Activated naive CD4-positive, alpha-beta T cell (primary cell): ENCODE data around the gene LAMA5.

ENCODE experiments used
- DNase-seq, 4 experiments: peaks; one replicate each; lab custom pipeline; 2025; lab: John Stamatoyannopoulos, UW

Gene LAMA5

DNA sequence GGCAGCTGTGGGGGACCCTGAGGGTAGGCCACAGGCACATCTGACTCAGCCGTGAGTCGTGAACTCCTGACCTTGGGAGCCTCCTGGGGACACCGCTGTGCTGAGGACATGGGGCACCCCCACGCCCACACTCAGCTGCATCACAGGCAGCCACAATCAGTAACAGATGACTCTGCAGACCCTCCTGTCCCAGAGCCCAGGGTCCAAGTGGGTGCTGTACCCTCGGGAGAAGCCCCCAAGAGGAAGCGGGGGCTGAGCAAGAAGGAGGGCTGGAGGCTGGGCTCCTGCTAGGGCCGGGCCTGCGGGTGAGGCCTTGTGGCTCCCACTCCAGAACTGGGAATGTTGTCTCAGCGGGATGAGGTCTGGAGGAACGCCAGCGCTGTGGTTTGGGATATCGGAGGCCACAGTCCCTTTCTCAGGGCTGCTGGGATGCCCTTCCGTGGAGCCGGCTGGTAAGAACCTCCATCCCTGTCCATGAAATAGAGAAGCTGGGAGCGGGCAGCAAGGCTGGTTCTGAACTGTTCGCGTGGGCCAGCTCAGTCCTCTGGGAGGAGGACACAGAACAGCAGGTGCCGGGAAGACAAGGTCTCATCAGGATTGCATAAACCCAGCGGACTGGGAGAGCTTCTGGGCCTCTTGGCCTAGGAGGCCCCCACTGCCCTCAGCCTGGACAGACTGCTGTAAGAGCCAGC is 3.1 kb upstream of the LAMA5 start:
- no peak for DNase-seq

DNA sequence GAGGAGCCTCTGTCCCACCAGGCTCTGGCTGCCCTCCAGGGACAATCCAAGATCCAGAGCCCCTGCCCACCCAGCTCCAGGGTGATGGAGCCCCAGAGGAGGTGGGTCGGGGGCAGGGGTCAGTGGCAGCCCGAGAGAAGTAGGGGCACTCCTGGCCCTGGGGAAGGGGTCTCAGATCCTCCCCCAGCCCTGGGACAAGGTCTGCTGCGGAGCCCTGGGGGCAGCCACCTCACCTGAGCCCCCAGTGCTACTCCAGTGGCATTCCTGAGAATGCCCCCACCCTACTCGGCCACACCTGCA is 2.7 kb upstream of the LAMA5 start:
- no peak for DNase-seq

DNA sequence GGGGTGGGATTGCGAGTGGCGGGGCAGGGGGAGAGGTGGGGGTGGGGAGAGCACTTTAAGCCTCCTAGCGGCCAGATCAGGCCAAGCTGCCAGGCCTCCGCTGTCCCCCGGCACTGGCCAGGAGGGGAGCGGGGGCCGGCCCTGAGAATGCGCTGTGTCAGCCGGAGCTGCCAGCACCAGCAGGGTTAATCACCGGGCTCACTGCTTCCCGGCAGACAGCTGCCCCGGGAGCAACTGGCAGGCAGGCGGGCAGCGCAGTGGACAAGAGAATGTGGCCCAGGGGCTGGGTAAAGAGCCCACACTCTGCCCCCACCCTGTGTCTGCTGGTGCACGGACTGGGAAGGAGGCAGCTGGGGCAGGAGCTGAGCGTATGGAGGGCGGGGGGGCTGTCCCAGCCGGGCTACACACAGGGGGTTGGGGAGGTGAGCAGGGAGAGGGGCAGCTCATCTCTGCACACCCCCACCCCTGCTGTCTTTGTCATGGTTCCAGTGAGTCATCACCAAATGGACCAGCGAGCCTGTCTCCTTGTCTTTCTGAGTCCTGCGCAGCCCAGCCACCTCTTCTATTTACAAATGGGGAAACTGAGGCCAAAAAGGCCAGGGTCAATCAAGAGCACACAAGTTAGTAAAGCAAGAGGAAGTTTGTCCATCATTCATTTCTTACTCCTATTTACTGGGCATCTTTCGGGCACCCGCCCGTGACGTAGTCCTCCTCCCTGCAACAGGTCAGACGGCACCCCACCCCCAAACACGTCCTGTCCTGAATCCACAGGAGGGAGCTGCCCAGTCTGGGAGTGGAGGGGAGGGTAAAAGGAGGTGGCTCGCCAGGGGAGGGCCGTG is 2.1 kb upstream of the LAMA5 start:
- DNase-seq: no peak

DNA sequence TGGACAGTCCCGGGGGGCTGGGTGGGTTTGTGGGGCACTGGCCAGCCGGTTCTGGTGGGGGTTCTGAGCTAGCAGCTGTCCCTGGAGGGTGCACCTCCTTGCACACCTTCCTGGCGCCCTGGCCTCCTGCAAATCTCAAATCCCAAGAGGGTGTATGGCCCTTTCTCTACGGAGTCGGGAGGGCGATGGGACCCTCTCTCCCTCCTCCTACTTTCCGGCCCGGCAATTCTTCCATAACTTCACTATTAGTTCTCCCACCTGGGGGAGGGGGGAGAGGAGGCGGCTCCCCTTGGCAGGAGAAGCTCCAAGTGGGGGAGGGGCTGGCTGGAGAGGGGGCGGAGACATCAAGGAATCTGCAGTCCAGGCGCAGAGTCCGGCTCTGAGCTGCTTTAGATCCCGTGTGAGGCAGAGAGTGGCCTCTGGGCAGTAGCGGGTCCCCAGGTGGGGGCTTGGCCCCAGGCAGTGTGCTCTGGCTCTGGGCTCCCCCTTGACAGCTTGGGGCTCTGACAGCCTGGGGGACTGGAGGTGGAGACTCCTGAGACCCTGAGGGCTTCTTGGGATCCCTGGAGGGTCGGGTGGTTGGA is 1.4 kb upstream of the LAMA5 start:
- DNase-seq: no peak

DNA sequence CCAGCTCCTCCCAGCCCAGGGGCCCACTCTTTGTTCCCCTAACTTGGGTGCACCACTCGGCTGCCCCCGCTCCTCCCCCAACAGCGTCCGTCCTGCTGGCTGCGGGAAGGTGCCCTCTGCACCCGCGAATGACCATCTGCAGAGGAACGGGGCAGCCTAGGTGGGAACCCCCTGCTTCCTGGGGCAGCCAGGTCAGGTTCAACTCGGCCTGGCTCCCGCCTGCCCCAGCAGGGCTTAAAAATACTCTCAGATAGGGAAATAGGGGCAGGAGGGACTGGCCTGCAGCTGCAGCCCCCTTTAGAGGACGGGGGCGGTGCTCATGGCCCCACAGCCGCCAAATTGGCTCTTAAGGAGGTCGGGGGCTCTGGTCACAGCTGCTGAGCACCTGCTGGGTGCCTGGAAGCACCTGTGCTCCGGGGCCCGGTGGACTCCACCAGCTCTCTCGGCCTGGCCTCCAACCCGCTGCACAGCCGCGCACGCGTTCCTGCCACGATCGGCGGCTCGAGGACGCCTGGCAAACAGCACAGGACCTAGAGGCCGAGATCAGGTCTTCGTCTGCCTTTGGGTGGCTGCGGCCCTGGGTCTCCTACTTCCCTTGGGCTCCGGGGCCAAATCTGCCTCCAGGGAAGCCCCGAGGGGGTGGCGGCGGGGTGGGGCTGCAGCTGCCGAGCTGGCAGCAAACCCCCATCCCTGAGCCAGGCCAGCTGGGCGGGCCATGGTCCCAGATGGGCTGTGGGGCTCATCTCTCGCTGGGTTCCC is 700 bp upstream of the LAMA5 start:
- peak in 1 of 4 experiments; percentile 15 for DNase-seq

DNA sequence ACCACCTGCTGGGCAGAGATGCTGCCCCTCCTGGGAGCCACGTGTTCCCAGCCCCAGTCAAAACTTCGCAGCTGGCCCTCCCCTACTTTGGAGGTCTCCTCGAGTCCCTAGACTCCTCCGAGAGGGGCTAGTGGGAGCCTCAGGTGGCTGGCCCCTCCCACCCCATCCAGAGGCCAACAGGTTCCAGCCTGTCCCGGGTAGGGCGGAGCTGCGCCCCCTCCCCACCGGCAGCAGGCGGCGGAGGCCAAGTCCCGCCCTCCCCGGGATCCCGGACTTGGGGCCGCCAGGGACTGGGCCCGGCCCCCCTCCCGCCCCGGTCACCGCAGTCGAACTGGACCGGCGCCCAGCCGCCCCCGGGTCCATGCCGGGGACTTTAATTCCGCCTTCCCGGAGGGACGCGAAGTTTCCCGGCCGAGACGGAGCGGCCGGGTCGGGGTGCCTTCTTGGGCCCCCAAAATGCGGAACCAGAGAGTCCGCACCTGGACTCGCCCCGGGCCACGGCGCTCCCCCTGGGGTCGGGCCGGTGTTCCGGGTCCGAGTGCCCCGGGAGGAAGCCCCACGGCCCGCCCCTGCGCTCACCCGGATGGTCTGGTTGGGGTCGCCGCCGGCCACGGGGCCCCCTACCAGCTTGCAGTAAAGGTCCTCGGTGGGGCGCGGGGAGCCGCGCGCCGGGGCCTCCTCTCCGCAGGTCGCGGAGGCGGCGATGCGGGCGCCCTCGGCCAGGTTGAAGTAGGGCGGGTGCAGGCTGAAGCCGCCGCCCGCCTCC is 559 bp downstream of the LAMA5 start:
- no peak for DNase-seq

DNA sequence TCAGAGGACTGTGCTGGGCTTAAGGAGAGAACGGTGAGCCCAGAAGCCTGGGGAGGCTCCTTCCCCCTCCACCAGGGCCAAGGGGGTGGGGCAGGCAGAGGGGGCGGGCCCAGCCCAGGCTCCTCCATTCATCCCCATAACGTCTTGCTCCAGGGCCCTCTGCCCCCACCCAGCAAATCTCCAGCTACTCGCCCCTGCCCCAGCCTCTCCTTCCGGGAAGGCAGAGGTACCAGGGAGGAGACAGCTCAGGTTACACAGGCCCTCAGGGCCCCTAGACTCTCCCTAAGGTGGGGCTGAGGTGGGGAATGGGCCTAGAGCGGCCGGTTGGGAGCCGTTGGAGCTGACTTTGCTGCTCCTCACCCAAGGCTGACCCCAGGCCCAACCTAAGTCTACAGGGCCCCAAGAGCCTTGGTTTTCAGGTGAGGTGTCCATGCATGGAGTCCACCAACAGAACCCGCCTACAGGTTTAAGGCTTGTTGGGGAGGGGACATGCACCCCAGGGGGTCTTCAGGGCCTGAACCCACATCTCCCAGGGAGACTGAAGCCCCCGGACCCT is 1.2 kb downstream of the LAMA5 start:
- no peak for DNase-seq

DNA sequence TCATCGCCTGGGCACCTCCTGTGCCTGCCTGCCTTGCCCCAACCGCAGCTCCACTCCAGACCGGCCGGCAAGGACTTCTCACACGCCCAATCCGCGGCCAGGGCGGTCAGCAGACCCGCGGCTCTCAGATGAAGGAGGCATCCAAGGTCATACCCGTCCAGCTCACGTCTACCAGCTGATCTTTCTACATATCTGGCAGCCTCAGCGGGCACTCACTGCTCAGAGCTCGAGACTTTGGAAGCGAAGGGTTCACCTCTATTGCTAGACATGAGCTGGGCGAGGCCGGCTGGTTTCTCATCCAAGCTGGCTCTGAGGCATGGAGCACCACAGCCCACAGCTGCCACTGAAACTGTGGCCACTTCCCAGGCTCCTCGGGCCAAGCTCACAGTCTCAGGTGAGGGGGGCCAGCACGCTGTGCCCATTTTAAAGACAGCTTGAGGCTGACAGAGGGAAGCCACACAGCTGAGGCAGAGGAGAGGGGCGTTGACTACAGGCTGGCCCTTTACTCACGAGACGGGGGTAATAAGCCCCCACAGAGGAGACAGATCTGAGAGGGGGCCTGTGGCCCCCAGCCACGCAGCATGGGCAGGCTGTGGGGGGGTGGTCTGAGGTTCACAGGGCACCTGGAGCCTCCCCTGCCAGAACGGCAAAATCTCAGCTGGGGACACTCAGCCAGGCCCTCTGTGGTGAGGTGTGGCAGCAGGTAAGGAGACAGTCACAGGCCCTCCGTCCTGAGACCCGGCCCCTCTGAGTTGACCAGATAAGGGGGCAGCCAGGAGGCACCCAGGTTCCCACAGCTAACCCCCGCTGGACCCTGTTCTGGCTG is 2.0 kb downstream of the LAMA5 start:
- no peak for DNase-seq

DNA sequence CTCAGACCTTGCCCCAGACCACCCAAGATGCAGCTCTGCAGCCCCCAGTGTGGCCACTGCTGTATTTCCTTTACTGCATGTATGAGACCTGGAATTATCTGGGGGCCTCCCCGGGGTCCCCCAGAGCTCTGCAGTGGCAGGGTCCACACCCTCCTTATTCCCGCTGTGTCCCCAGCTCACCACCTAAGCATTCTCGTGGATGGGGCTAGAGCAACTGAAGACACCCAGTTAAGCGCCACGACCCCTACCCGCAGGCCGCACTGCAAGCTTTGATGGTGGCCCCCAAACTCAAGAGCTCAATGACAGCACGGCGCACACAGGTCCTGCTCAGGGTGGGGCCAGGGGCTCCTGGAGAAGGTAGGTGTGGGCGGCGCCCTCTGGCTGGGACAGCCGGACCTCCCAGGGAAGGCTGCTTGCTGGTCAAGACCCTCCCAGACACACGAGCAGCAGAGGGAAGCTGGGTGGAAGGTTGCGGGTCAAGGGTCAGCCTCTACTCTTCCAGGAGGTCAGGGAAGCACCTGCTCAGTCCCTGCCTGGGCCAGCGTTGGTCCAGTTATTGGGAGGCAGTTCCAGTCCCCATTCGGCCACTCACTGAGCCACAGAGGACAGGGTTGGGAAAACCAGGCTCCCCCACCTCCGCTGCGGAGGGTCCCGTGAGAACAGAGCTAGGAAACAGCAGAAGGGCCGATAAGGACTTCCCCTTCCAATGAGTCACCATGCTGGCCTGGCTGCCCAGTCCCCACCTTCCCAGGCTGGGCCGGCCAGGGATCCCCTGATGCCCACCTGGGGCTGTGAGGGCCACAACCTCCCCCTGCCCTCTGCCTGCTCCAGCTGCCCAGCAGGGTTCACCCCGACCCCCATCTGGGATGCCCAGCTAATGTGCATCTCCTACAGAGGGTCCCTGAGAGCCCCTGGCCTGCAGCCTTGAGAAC is 2.9 kb downstream of the LAMA5 start:
- no peak for DNase-seq

DNA sequence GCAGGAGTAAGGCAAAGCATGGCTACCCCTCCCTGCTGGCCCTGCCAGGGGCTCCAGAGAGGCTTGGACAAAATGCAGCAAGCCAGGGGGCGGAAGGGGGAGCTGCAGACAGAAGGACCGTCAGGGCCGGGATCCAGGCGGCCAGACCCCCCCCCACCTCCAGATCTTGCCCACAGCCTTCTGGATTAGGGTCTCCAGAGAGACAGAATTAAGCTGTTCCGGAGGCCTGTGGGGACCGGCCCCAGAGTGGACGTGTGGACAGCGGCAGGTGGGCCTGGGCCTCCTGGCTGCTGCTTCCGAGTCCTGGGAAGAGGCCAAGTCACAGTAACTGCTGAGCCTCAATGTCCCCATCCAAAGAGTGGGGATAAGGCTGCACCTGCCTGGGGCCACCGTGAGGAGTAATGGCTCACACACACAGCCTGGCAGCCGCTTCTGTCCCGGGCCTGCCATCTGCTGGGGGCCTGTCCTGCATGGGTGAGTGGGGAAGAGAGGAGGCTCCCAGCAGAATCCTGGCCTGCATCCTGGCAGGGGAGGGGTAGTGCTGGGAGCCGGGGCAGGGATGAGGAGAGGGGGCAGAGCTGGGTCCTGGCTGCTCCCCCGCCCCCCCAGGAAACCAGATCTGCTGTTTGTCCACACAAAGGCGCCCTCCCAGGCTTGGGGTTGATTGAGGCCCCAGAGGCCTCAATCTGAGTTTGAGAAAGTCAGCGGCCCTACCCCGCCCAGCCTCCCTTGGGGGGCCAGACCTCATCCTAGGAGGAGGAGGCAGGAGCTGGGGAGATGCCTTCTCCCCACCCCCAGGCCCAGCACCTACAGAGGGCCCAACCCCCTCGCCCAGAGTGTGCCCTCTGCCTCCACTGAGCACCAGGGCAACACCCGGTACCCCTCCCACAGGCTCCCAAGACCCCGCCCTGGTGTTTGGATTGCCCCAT is 3.9 kb downstream of the LAMA5 start:
- no peak for DNase-seq

DNA sequence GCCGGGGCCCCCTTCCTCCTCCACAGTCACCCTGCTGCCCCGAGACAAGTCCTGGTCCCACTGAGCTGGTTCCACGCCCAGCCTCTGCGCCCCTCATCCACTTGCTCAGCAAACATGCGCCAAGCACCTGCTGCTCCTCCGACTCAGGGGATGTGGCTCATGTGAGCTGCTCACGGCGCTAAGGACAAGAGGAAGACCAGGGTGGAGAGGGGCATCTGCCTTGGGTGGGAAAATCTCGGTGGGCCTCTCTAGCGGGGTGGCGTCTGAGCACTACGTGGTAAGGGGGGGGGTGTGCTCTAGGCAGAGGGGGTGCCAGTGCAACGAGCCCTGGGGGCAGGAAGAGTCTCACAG is 4.5 kb downstream of the LAMA5 start:
- no peak for DNase-seq

DNA sequence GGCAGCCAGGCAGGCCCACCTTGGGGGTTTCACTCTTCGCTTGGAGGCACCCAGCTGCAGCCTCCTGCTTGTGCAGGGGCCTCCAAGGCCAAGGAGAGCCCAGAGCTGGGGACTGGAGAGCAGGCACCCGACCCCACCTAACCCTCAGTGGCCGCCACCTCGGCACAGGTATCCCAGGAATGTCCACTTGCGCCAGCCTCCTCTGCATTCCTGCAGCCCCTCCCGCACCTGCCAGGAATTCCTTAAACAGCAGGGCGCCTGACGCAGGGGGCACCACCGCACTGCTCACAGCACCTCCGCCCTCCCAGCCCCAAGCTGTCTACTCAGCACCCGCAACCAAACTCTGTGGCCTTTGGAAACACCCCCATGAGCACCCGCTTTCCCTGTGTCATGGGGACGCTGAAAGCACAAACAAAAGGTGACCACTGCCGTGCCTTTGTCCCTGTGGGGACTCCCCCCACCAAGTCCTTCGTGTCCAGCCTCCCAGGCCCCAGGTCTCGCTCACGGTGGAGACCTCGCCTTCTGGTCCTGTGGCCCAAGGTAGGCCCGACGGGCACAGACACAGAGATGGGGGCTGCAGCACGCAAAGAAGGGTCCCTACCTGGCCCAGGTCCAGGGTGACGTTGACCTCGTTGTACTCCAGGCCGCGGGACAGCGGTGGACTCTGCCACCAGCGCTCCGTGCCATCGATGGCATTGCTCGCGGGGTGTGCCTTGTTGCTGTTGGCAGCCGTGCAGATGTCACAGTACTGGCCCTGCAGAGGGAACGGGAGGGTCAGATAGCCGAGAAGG is 5.1 kb downstream of the LAMA5 start:
- DNase-seq: no peak

DNA sequence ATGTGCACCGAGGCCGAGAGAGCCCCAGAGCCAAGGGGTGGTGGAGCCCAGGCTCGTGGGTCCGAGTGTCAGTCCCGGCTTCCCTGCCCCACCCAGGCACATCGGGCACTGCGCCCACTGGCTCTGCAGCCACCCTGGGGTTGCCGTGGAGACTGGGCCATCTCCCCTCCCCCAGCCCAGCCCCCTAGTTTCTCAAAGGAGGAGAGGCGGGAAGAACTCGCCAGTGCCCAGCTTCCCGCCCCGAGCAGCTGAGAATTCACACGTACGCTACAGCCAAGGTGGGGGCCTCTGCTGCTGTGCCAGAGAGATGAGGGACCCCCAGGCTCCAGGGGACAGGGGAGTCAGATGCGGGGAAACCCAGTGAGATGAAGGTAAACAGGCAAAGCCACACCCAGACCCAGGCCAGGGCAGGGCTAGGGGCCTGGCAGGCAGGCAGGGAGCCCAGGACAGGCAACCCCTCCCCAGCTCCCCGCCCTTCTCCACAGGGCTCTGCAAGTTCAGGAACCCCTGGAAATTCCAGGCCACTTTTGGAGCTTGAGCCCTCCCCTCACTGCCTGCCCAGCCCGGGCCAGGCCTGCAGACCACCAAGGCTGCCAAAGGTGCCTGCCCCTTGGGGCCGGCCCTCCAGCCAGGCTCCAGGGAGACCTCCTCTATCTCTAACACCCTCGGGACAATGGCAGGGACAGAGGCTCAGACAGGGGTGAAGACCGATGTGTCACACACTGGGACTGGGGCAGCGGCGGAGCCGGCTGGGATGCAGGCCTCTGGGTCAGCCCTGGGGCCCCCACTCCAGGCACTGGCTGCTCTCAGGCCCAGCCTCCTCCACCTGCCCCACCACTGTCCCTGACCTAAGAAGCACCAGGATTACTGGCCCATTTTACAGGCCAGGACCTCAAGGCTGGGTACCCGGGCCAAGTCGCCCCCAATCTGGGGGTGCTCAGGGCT is 6.0 kb downstream of the LAMA5 start:
- no peak for DNase-seq

DNA sequence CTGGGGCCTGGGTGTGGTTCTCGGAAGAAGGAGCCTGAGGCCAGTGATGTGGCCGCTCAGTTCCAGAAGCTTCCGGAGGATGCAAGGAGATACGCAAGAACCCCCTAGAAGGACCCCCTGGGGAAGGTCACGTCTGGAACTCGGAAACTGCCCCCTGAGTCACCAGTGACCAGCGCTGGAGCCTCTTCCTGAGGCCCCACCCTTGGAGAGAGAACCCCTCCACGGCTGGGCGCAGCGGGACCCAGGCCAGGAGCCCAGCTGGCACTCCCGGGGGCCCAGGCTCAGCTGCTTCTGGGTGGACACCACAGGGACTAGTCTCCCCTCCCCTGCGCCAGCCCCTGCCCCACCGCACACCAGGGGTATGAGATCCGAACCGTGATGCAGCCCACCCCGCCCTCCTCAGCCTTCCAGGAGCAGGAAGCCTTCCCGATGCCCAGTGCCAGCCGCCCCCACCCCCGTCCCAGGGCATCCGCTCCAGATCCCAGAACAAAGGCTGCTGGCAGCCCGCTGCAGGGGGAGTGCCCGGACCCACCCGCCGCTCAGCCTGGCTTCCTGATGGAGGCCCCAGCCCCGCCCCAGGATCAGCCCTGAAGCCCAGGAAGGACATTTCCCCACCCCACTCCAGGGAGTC is 7.5 kb downstream of the LAMA5 start:
- DNase-seq: no peak

DNA sequence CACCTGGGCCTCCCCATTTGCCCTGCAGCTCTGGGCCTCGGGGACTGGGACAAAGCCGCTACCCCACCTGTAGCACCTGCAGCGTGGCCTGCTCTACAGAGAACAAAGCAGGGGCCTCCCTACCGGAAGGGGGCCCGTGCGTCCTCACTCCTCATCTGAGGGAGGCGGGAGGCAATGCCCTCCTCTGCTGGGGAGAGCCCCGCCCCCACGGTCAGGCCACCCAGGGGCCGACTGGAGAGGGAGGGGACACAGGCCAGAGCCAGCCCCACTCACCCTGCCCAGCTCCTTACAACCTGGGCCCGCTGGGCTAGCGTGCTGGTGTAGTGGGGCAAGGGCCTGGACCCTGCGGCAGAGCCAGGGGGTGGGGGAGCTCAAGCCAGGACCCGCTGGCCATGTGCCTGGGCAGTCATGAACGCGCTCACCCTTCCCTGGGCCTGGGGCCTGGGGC is 8.0 kb downstream of the LAMA5 start:
- no peak for DNase-seq
